Stimulated activated naive CD4-positive, alpha-beta T cell (primary cell): ENCODE measurements around the gene AOPEP.

Experiments used
- DNase-seq, 6 experiments: peaks; one replicate each; lab custom pipeline; 2025; lab: John Stamatoyannopoulos, UW

Gene AOPEP

GRCh38 chr9:94993160-94993820 is 266.8 kb downstream of the AOPEP start:
- DNase-seq: no peak

- no peak for DNase-seq
Observed at GRCh38 chr9:94993821-94994165, 267.3 kb downstream of the AOPEP start.

GRCh38 chr9:94995048-94995693 is 268.7 kb downstream of the AOPEP start:
- no peak for DNase-seq

GRCh38 chr9:94996641-94997040 is 270.1 kb downstream of the AOPEP start:
- no peak for DNase-seq

- no peak for DNase-seq
Observed at GRCh38 chr9:94997727-94998126, 271.2 kb downstream of the AOPEP start.

- no peak for DNase-seq
Observed at GRCh38 chr9:94999832-95000231, 273.3 kb downstream of the AOPEP start.

- DNase-seq: no peak
Observed at GRCh38 chr9:95000821-95001220, 274.3 kb downstream of the AOPEP start.

- DNase-seq: no peak
Observed at GRCh38 chr9:95001720-95002119, 275.2 kb downstream of the AOPEP start.

- peak in 2 of 6 experiments; percentile 13 to 21 for DNase-seq
Observed at GRCh38 chr9:95003689-95004410, 277.4 kb downstream of the AOPEP start.

- peak in 4 of 6 experiments; percentile 4 to 21 (median 14) for DNase-seq
Observed at GRCh38 chr9:95004411-95005277, 278.1 kb downstream of the AOPEP start.

GRCh38 chr9:95005278-95006143 is 279.0 kb downstream of the AOPEP start:
- no peak for DNase-seq

GRCh38 chr9:95007226-95007869 is 280.8 kb downstream of the AOPEP start:
- DNase-seq: no peak

GRCh38 chr9:95008151-95008771 is 281.8 kb downstream of the AOPEP start:
- DNase-seq: no peak

- no peak for DNase-seq
Observed at GRCh38 chr9:95009459-95009858, 283.0 kb downstream of the AOPEP start.

GRCh38 chr9:95010431-95010838 is 283.9 kb downstream of the AOPEP start:
- no peak for DNase-seq

- no peak for DNase-seq
Observed at GRCh38 chr9:95012035-95012708, 285.7 kb downstream of the AOPEP start.

- DNase-seq: no peak
Observed at GRCh38 chr9:95012902-95013301, 286.4 kb downstream of the AOPEP start.

GRCh38 chr9:95014917-95015316 is 288.4 kb downstream of the AOPEP start:
- DNase-seq: no peak

GRCh38 chr9:95015569-95015968 is 289.1 kb downstream of the AOPEP start:
- no peak for DNase-seq

- DNase-seq: no peak
Observed at GRCh38 chr9:95017062-95017461, 290.6 kb downstream of the AOPEP start.
